Left lobe of liver (tissue), 2 donors: Measurements from ENCODE around the gene KCTD5. TPM values are rescaled to one million over a fixed set of nuclear protein-coding genes. Genes with fewer than 3 reads are reported as not detected.

ENCODE experiments used
- ATAC-seq: fragments of 200-7000 bp; cut with Tn5 transposase; one replicate; pipeline ENCODE4 v1.9.1; 2020; ENCODE audit warnings: mild to moderate bottlenecking, moderate library complexity
- DNase-seq: peaks from one replicate; pipeline ENCODE4 v3.0.0-alpha.2; 2020; ENCODE audit warnings: low spot score
- total RNA-seq: library from RNA; stranded (reverse); gene quantifications from one replicate; pipeline ENCODE4 v1.2.1, GENCODE V29; 2021
- donor health status: DM: no; HTN: no; CAD: no; lungs with moderate emphysema.
- donor health status: DM: no; HTN: yes; CAD: no.

Gene KCTD5
- total RNA-seq, 1 donor from 2014 or later, result 7.8 TPM

- ATAC-seq (no peak), DNase-seq (no peak)
These were observed 26.7 kb downstream of the KCTD5 start for GRCh38 chr16:2708955-2709587.

GRCh38 chr16:2709588-2709984 lies 27.3 kb downstream of the KCTD5 start:
- ATAC-seq, result no peak
- no peak for DNase-seq

DNA sequence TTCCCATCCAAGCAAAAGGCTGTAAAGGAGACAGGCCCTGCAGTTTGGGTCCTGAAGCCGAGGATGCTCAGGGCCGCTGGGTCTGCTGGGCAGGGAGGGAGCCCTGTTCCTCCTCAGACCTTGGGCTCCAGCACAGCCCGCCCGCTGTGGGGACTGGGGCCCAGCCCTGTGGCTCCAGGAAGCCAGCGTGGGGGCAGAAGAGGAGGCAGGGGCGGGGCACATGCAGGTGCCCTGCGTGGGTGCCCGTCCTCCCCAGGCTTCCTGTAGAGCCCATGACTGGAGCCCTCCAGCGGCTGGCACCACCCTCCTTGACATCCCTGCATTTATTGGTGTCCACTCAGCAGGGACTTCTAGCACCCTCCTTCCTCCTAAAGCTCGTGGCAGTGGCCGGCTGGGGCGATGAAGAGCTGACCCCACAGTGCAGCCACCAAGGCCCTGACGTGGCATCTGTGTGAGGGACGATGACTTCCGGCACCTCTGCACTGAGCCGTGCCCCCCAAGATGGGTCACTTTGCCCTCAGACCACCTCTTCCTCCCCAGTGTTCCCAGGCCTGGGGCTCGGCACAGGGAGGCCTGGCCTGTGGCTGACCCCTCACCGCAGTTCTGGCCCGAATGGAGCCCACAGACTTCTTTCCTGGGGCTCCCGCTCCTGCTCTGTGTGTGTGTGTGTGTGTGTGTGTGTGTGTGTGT lies 27.8 kb downstream of the KCTD5 start:
- DNase-seq (no peak), ATAC-seq (no peak)

- DNase-seq, result no peak
- no peak for ATAC-seq
These were observed 28.4 kb downstream of the KCTD5 start for GRCh38 chr16:2710711-2711231.

DNA sequence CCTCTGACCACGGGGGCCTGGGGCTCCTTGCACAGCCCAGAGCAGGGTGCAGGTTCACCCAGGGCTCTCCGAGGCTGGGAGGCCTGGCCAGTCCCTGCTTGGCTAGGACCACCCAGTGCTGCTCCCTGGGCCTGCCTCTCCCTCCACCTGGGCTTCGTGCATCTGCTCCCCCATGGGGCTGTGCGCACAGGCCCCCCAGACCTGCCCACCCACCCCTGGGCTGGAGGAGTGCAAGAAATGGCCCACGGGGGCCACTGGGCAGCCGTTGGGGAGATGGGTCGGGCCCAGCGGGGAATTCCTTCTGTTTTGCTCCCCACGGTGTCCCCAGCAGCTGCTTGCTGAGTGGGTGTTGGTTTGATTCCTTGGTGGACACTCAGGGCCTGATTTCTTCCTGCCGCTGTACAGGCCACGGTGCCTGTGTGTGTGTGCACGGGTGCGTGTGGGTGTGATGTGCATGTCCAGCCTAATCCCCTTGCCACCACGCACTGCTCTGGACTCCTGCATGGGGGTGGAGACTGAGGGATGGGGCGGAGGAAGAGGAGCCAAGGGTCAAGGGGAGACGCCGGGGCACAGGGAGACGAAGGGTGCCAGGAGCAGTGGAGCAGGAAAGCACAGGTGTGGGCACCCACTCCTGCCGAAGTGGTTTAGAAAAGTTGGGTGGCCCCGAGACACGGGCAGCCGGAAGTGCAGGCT lies 29.2 kb downstream of the KCTD5 start:
- DNase-seq (no peak), ATAC-seq (no peak)

GRCh38 chr16:2712063-2712441 lies 29.7 kb downstream of the KCTD5 start:
- ATAC-seq (no peak), DNase-seq (no peak)

GRCh38 chr16:2712546-2712945 lies 30.2 kb downstream of the KCTD5 start:
- no peak for DNase-seq
- ATAC-seq, result no peak

DNA sequence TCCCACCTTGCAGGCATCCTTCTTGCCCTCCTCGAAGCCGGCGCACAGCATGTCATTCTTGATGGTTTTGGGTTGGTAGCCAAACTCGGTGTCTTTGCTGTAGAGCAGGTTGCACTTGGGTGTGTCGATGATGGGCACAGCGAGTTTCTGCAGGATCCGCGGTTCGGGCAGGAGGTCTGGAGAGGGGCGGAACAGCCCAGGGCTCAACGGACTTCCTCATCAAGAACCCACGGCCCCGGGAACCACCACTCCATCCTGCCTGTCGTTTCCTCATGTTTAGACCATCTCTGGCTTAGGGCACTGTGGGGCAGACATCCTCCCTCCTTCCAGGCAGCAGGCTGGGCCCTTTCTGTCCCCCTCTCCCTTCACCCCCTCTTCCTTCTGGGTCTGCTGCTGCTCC lies 31.2 kb downstream of the KCTD5 start:
- DNase-seq (no peak), ATAC-seq (no peak)

DNA sequence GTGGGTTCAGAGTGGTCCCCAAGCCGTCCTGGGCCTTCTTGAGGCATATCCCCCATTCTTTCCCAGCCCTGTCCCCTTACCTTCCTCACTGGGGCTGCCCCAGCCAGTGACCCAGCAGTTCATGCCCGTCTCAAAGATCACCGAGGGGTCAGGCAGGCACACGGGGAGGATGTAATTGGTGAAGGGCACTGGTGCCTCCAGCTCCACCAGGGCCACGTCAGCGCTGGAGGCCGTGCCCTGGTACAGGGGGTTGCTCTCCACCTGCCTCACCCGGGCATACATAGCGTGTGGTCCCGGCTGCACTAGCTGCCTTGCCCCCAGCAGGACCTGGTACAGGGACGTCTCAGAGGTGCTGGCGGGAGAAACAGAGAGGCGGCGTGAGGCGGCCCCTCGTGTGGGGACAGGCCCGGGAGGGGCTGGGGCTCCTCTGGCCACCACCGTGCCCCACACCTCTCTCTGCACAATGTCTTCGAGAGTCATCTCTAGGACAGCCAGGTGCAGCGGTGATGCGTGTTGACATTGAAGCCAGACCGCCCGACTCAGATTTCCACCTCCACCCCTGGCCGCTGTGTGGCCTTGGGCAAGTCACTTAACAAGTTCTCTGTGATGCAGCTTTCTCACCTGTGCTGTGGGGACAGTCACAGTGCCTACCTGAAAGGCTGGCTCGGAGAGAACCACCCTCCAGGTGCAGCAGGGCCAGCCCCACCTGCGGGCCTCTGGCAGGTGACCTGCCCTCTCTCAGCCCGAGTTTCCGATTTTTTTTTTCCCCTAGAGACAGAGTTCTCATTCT lies 31.9 kb downstream of the KCTD5 start:
- no peak for ATAC-seq
- no peak for DNase-seq

- DNase-seq (no peak), ATAC-seq (no peak)
These were observed 32.7 kb downstream of the KCTD5 start for GRCh38 chr16:2715064-2715463.

DNA sequence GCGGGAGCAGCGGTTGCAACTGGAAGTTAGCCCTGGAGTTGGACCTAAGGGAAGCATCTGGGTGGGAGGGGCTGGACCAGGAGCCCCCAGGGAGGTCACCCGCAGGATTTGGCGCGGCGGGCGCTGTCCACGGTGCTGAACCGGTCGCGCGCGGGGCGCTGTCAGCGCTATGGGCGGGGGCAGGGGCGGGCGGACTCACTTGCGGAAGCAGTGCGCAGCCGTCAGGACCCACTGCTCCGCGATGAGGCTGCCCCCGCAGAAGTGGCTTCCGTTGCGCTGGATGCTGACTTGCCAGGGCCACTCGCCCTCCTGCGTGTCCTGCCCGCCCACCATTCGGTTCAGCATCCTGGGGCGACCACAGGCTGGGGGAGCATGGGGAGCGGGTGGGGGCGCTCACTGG lies 33.2 kb downstream of the KCTD5 start:
- DNase-seq (no peak), ATAC-seq (peak; percentile 21)

DNA sequence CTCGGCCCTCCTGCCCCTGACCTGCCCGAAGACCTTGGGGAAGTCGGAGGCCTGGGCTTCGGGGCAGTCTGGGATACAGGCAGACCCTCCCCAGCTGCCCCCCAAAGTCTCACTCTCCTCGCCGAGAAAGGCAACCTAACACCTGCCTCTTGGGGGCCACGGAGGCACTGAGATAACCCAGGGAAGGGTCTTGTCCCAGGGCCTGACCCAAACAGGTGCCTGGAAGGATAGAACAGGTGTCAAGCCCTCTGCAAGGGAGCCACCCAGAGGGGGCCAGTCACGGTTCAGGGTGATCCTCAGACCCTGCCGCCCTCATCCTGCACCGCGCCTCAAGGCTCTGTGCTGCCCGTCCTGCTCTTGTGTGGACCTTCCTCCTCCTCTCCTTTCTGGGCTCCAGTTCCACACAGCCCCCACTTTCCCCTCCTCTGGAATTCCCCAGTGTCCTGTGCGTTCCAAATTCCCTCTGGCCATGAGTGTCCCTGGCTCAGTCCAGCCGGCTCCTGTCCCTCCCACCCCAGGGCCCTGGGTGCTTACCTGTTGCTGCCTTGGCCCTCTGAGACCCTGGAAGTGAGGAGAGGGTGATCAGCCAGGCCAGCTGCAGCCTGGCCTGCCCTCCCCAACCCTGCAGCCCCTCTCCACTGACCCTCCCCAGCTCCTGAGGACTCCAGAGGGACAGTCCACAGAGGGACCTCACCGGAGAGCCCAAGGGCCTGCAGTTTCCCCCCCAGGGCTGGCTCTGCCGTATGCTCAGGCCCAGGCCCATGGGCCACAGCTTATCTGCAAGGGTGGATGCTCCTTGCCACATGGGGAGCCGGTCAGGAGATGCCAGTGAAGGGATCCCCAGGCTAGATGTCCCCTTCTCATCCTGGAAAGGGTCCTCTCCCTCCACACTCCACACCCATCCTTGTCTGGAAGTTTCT lies 33.9 kb downstream of the KCTD5 start:
- no peak for ATAC-seq
- no peak for DNase-seq

DNA sequence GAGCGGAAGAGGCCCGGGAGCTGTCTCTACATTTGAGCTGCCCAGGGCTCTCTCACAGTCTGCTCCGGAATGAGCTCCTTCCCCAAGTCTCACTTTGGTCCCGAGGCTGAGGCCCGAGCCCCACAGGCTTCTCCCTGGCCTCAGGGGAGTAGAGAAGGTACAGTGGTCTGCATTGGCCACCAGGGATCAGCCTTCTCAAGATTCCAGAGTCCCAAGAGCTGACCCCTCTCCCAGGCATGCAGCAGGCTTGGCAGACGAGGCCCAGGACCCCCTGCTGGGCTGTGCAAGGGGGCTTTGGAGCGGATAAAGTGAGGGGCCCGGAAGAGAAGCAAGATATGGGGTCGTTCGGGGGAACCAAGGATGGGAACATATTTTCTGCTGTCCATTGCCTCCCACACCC lies 34.6 kb downstream of the KCTD5 start:
- ATAC-seq (no peak), DNase-seq (no peak)

- DNase-seq (no peak), ATAC-seq (no peak)
These were observed 35.3 kb downstream of the KCTD5 start for GRCh38 chr16:2717383-2718263.

GRCh38 chr16:2719328-2720063 lies 37.2 kb downstream of the KCTD5 start:
- ATAC-seq, result peak; percentile 82
- DNase-seq, result peak; percentile 78

DNA sequence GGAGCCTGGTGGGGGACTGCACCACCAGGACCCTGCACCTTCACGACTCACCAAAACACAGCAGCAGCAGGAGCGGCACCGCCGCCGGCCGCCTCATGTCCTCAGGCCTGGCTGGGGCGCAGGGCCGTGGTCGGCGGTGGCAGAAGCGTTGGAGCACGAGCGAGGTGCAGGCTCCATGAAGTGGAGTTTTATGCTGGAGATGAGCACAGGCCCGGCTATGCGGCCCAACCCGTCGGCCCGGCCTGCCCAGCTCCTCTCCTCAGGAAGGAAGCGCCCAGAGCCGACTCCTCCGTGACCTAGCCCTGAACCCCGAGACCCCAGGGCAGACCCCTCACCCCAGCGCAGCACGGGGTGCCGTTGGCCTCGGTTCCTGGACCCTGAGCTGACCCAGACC lies 37.7 kb downstream of the KCTD5 start, which contains the start of gene PRSS27:
Gene PRSS27, minus strand, starts transcription at position 161 of the 394 bp plus-strand sequence. Its CDS starts 64 bp downstream, at position 97.
- ATAC-seq (no peak), DNase-seq (no peak)

- ATAC-seq, result peak; percentile 84
- DNase-seq, result peak; percentile 74
These were observed 38.7 kb downstream of the KCTD5 start for GRCh38 chr16:2720719-2721633.
